Fibroblast of the conjunctiva (primary cell): ENCODE measurements around the gene SMS.
A peak's percentile ranks its signal among the peaks of the same experiment; 100 is the strongest.

ENCODE experiments used
- DNase-seq: peaks from one replicate; pipeline ENCODE4 v3.0.0-alpha.2; 2010; ENCODE audit warnings: low read depth

The SMS gene

DNA sequence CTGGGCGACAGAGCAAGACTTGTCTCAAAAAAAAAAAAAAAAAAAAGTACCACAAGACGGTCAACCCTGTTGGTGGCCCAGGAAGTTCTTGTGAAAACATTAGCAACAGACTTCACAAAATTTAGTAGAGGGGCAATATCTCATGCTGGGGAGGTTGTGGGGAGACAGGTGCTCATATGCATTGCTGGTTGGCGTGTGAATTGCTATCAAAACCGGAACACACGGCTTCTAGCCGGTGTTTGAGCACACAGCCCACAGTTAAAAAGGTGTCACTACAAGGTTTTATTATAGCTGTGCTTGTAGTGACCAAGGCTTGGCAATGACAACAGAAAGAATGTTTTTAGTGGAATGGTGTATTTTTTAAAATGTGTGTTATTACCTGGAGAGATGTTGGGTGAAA, 41.8 kb downstream of the SMS start:
- no peak for DNase-seq

DNA sequence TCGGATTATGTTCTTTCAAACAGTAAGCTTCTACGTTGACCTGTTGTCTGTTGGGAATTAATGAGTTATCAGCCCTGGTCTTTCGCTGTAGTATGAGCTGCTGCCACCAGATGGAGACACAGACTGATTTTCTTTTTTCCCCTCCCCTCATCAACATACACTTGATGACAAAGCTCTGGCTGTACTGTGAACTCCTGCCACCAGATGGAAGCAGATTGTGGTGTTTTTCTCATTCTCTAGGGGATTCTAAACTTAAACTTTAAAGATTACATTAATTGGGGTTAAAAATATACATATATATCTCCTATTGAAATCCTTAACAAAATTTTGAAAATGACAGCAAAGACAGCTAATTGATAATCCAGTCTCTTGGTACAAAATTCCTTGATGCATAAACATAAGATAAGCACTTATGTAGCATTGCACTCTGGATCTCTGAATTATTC, 44.8 kb downstream of the SMS start:
- peak; percentile 67 for DNase-seq

DNA sequence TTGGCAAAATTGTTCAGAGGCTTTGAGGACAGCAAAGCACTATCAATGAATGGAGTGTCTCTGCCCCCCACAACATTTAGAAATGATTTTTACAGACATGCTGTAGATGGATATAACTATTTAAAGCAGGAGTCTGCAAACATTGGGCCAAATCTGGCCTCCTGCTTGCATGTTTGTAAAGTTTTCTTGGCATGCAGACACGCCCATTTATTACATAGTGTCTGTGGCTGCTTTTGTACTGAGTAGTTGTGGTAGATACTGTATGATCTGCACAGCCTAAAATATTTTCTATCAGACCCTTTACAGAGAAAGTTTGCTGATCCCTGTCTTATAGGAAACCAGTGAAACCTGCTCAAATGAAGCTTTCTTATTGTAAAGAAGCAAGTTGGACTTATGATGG, 46.1 kb downstream of the SMS start:
- DNase-seq, result no peak

DNA sequence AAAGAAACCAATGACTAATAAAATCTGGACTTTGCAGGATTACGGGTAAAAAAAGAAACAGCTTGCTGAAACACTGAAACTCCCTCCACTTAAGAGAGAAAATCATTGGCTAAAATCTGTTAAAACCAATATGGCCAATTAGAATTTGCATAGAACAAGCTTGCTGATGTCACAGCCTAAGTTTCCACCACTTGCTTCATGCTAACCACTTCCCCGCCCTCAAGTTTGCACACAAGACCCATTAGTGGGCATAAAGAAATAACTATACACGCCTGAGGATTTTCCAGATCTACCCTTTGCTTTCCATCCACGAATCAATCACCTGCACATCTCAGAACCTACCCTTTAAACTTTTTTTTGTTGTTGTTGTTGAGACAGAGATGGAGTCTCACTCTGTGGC, 48.9 kb downstream of the SMS start:
- DNase-seq, result no peak

DNA sequence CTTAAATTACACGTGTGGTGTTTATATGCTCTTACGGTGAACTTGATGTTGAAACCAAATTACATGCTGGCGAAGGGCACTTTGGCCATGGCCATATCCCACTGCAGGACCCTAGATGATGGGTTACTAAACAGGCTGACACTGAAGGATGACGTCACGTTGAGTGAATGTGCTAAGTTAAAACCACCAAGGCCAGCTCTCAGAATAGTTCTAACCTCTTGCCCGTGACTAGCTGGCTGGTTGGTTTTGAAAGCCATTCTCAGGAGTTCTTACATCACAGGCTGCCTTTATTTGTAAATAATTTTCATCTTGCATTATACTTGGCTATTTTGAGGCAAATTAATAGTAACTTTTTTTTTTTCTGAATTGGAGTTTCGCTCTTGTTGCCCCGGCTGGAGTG, 50.3 kb downstream of the SMS start:
- DNase-seq, result no peak

DNA sequence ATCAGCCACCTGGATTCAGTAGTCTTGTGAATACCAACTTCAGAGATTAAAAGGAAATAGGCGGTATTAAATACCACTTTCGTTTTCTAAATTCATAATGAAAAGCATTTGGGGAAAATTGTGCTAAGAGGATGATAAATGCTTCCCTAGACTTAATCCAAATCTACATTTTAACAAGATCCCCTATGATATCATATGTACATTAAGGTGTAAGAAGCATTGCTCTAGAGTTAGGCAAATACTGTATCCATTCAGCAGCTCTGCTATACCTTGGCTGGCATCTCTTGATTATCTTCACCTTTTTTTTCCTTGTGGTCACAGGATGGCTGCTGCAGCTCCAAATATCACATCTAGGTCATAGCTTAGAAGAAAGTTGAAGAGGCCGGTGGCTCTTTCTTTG, 51.0 kb downstream of the SMS start:
- no peak for DNase-seq

DNA sequence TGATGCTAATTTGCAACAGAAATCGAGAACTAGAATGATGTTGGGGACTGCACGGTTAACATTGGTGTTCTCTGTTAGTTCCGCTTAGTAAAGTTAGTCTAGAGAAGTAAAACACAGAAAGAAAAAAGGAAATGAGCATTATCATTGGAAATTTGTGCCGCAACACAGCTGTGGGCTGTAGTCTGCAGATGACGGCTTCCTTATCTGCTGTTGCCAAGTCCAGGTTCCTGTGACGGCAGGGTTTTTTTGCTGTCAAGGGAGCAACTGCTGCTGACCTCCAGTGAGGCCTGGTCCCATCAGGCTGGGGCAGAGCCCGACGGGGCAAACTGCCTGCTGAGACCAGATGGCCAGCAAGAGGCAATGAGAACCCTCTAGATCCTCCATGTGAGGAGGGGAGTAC, 52.8 kb downstream of the SMS start:
- DNase-seq, result no peak

DNA sequence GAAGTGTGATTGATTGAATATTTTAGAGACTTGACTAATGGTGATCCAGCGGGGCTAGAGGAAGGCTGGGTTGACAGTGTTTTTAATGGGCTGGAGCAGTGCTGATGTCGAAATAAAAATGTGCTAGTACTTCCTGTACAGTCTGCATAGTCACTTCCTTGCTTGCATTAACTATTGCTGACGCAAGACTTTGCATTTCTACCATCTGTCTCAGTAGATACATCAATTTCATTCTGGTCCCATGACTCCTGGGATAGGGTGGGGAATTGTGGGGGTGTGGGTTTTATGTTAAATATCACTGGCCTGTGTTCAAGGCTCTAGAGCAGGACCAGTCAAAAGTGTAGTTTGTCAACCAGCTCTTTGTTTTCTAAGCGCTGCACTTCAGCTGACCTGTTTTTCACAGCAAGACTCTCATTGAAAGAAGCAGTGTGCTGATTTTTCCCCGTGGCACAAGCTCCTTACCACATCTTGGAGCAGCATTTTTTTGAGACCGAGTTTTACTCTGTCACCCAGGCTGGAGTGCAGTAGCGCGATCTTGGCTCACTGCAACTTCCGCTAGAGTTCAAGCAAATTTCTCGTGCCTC, 56.5 kb downstream of the SMS start:
- DNase-seq, result no peak

DNA sequence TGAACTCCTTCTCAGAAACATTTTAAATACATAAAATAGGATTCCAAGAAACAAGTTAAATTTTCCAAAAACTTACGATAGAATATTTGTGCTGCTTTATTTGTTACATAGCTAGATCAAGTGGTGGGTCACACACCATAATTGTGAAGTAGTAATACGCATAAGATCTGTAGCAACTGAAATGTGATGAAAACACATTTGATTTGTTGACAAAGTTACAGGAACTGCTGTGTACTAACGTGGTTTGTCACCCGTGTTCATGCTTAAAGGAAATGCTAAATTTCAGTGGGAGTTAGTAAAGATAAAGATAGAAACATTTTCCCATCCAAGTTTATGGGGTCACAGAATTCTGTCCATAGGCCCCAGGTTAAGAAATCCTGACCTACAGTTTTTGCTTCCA, 57.5 kb downstream of the SMS start:
- DNase-seq, result no peak

DNA sequence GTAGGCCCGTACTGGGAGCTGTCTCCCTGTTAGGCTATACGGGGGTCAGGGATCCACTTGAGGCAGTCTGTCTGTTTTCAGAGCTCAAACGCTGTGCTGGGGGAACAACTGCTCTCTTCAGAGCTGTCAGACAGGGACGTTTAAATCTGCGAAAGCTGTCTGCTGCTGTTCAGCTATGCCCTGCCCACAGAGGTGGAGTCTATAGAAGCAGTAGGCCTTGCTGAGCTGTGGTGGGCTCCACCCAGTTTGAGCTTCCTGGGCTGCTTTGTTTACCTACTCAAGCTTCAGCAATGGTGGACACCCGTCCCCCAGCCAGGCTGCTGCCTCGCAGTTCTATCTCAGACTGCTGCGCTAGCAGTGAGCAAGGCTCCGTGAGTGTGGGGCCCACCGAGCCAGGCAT, 64.4 kb downstream of the SMS start:
- no peak for DNase-seq

DNA sequence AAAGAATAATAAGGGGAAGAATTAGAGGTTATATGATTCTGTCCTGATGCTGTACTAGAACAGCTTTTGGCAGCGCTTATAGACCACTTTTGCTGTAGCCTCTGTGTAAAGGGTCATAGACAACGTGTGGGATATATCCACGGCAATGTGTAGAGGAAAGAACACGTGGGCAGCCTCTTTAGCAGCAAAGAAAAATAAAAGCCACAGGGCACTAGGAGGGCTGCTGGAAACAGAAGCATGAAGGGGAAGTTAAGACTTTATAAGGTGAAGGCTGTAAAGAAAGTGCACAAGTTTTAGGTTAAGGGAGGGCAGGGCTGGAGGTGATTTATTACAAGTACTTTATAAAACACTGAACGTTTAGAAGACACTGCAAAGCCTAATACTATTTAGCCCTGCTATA, 71.5 kb downstream of the SMS start:
- DNase-seq, result no peak

DNA sequence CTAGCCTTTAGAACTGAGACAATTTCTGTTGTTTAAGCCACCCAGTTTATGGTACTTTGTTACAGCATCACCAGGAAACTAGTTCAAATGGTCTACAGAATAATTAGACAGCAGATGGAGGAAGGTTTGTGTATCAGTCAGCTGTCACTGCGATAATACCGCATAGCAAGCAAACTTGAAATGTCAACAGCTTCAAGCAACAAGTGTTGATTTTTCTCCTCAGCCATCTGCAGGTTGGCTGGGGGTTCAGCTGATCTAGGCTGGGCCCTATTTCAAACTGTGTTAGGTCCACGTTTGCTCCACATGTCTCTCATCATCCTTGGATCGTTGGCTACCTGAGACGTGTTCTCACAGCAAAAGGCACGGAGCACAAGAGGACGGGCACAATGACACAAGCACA, 72.4 kb downstream of the SMS start:
- DNase-seq, result no peak

DNA sequence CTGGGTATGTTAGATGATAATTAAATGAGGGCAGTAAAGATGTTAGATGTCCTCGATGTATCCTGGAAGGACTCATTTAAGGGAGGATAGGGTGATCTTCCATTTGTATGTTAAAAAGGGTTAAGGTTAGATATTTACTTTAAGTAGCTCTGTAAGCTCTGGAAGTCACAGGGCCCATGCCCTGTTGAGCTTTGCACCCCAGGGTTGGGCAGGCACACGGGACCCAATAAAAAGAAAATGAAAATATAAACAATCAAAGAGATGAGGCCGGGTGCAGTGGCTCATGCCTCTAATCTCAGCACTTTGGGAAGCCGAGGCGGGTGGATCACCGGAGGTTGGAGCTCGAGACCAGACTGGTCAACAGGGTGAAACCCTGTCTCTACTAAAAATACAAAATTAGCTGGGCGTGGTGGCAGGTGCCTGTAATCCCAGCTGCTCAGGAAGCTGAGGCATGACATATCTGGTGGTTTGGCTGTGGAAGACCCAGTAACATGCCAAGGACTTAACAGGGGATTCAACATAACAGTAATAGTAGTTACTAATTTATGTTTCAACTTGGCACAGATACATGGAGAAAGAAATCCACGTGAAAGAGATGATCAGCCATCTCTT, 74.7 kb downstream of the SMS start:
- DNase-seq, result no peak

DNA sequence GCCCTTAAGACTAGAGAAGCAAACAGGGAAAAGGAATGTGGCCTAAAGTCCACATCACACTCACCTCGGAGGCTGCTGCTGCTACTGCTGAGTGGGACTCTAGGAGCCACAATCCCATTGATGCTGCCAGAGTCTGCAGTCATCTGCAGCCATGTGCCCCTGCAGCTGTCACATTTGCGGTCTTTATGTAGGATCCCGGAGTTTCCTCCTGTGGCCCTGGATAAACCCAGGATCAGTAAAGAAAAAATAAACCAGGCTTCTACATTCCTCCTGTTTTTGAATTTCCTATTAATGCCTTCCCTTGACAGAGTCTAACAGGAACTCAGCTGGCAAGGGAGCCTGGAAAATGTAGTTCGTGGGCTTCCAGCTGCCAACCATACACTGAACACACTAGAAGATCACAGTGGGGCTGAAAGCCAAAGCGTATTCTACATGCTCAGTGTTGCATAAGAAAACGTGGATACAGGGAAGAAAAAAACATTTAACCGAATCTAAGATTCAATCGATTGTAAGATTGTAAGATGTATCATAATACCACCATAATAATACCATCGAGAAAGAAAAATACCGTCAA, 81.3 kb downstream of the SMS start:
- no peak for DNase-seq

DNA sequence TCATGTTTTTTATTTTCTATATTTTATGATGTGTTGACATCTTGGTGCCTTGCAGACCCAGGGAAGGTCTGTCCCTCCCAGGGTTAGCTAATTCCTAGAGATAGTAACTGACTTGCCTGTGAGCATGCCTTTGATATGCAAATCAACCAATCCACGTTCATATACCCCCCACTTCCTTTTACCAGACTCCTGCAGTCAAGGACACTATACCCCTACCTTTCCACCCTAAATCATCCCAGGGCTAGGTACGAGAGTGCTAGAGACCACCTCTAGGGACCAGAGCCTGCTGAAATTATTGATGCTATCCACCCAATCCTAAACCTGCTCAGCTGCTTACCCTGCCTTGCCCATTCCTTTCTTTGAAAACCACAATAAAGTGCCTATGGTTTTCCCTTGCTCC, 84.1 kb downstream of the SMS start:
- DNase-seq, result no peak

DNA sequence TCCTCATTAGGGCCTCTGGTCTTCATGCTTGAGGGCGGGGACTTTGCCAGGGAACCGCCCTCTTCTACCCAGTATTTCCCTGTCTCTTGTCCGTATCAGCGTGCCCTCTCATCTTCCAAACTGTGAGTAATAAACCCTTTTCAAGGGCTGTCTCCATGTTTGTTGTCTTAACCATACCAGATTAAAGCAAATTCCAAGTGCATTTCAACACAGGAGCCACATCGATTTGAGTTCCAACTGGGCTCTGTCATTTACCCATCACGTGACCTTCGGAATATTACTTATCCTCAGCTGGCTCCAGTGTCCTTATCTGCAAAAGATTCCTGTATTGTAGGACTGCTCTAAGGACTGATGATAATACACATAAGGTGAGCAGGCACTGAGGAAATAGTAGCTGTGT, 85.2 kb downstream of the SMS start:
- no peak for DNase-seq

DNA sequence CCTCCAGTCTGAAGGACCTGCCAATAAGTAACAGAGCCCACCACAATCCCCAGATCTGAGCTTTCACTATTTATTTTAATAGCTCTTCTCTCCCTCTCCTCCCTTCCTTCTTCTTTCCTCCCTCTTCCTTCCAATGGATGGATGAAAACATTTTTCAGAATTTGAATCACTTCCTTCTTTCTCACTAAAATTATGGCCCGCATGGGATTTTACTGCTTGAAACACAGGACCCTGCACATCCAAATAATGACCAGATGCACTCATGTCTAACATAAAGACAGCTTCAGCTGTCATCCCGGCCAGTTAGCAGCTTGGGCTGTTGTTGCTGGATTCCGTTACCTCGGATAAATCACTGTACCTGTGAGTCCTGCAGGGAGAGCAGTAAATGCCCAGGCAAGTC, 86.2 kb downstream of the SMS start:
- DNase-seq, result no peak

DNA sequence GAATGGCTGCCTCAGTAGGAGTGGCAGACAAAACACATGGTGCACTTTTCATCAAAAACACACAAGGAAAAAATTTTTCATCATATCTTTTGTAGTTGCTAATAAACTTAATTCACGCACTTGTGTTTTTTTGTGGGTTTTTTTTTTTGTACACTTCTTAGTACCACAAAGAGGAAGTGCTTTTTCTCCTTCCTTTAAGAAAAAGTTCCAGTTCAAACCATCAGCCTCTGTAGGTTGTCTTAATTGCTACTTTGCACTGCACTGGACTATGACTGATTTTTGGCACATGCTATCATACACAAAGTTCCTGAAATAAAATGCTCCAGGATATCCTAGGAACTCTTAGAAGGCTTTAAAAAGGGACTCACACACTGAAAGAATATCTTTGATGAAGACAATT, 91.6 kb downstream of the SMS start, which contains the start of gene PHEX:
Gene PHEX (plus strand): TSS at position 242 of the 400 bp plus-strand sequence. CDS start 681 bp downstream, outside the sequence.
- DNase-seq, result no peak

DNA sequence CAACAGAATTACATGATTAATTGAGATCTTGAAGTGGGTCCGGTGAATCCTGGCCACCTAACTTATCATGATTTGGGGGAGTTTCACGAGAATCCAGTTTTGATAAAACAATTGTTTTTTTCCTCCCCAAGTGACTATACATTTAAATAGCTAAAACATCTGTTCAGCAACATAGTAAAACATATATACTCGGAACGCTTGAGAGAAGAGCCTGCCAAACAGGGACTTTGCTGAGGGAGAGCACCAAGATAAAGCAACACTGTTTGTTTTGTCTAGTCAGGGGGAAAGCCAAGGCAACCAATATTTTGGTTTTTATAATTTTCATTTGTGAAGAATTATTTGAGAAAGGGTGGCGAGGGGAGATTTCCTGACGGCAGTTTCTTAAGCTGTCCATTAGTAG, 92.0 kb downstream of the SMS start:
- DNase-seq, result no peak

DNA sequence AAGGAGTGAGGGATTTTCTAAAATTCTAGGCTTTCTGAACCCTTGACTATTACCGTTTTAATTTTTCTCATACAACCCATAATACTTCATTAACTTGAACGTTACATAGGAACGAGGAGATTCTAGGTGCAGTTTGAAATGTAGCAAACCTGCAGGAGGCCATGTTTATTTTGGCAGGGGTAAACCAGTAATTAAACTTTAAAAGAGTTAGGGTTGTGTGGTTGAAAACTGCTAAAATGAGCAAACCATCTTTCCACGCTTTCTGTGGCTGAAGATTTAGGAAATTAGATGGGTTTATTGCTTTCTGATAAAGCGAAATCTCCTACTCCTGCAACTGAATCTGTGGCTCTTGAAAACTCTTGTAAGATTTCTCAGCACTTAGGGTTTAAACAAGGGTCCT, 93.3 kb downstream of the SMS start:
- no peak for DNase-seq

DNA sequence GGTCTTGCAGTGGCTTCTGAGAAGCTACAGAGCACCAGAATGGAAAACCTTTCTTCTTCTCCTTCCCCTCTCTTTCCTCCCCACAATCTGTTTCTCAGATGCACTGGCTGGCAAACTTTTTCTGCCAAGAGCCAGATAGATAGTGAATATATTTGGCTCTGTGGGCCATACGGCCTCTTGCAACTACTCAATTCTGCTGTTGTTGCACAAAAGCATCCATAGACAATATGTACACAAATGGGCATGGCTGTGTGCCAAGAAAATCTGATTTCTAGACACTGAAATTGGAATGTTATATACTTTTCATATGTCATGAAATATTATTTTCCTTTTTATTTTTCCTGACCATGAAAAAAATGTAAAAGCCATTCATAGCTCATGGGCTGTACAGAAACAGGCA, 94.7 kb downstream of the SMS start:
- DNase-seq, result no peak

DNA sequence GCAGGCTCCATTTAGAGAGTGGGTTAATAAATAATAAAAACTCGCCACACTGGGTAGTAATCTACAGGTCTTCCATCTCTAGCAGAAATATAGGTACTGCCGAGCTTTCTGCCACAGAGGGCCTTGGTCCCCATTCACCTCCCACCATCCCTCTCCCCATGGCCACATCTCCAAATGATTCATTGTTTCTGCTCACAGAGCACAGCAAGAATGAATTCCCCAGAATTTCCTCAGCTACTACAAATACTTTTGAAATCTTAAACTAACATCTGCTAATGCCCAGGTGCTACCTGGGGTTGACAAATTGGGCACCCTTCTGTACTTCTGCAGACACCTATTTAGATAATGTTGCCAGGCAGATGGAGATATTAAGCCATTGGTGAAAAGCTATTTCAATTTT, 96.7 kb downstream of the SMS start:
- no peak for DNase-seq

DNA sequence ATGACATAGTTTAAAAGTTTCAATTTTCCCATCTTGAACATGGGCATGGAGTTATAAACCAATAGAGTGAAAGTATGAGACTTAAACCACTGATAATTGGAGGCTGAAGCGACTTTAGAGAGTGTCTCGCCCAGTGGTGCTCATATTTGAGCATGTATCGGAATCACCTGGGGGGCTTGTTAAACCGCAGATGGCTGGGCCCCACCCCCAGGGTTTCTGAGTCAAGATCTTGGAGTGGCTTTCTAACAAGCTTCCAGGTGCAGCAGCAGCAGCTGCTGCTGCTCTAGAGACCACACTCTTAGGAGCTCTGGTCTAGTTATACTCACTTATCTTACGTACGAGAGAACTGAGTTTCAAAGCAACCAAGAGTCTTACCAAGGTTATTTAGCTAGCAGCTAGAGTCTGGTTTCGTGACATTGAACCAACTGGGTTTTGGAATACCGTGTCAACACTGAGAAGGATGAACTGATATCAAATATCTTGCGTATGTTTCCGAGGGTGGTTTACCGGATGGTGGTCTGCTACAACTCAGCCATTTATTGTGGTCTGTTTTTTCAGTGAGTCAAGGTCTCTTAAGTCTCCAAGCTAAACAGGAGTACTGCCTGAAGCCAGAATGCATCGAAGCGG, 97.5 kb downstream of the SMS start:
- DNase-seq, result no peak

DNA sequence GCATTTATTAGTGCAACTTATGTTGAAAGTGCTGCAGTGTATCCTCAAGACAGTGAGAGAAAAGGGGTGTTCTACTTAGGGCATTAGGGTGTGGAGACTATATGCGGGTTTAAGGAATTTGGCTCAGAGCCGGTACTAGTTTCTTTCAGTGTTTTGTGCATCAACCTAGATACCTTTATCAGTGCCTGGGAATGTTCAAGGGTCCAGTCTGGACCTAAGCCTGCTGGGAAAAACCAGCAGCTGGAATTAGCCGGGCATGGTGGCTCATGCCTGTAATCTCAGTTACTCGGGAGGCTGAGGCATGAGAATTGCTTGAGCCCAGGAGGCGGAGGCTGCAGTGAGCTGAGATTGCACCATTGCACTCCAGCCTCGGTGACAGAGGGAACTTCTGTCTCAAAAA, 99.0 kb downstream of the SMS start:
- no peak for DNase-seq
